Hepatocyte (in vitro differentiated cells): ENCODE measurements around the gene AADAT. TPM values are rescaled to one million over a fixed set of nuclear protein-coding genes. Genes with fewer than 3 reads are reported as not detected.

ENCODE experiments used
- DNase-seq: peaks from one replicate; pipeline ENCODE4 v3.0.0-alpha.2; 2016; ENCODE audit warnings: low spot score
- H2AFZ ChIP-seq: fragments of 200-600 bp; sonication (generic); 2 replicates; pipeline ENCODE4 v1.6.0; 2016; ENCODE audit warnings: antibody characterized with exemption, mild to moderate bottlenecking
- H3K27ac ChIP-seq: fragments of 200-600 bp; sonication (generic); 2 replicates; pipeline ENCODE4 v1.5.1; 2016; ENCODE audit warnings: mild to moderate bottlenecking
- H3K27me3 ChIP-seq: fragments of 200-600 bp; sonication (generic); 2 replicates; pipeline ENCODE4 v1.6.1; 2016
- H3K36me3 ChIP-seq: fragments of 200-600 bp; sonication (generic); replicated peaks from 2 replicates; pipeline ENCODE4 v1.5.1; 2016; ENCODE audit warnings: low read depth; ENCODE audit not compliant: insufficient read depth
- H3K4me1 ChIP-seq: fragments of 200-600 bp; sonication (generic); 2 replicates; pipeline ENCODE4 v1.5.1; 2016; ENCODE audit warnings: mild to moderate bottlenecking, moderate library complexity; ENCODE audit not compliant: insufficient read depth
- H3K4me2 ChIP-seq: fragments of 200-600 bp; sonication (generic); 2 replicates; pipeline ENCODE4 v1.6.0; 2016
- H3K4me3 ChIP-seq: fragments of 200-600 bp; sonication (generic); 2 replicates; pipeline ENCODE4 v1.5.1; 2016; ENCODE audit warnings: mild to moderate bottlenecking
- H3K79me2 ChIP-seq: fragments of 200-600 bp; sonication (generic); 2 replicates; pipeline ENCODE4 v1.6.0; 2017; ENCODE audit warnings: mild to moderate bottlenecking
- H3K9me2 ChIP-seq: fragments of 200-600 bp; sonication (generic); replicated peaks from 2 replicates; pipeline ENCODE4 v1.6.0; 2017; ENCODE audit warnings: mild to moderate bottlenecking; ENCODE audit not compliant: insufficient read depth
- H3K9me3 ChIP-seq: fragments of 200-600 bp; sonication (generic); 2 replicates; pipeline ENCODE4 v1.5.1; 2016; ENCODE audit warnings: low read depth, mild to moderate bottlenecking
- H4K20me1 ChIP-seq: fragments of 200-600 bp; sonication (generic); 2 replicates; pipeline ENCODE4 v1.6.0; 2016; ENCODE audit warnings: mild to moderate bottlenecking; ENCODE audit not compliant: insufficient read depth, poor library complexity, severe bottlenecking
- EZH2 ChIP-seq: fragments of 200-600 bp; sonication (generic); IDR thresholded peaks from 2 replicates; pipeline ENCODE4 v1.6.1; 2016; ENCODE audit warnings: antibody characterized with exemption, mild to moderate bottlenecking, borderline replicate concordance
- EZH2phosphoT487 ChIP-seq: fragments of 200-600 bp; sonication (generic); IDR thresholded peaks from one replicate; pipeline ENCODE4 v1.6.1; 2018; ENCODE audit warnings: antibody characterized with exemption, mild to moderate bottlenecking, low read depth, moderate library complexity; ENCODE audit not compliant: unreplicated experiment, severe bottlenecking
- WGBS: methylation state at CpG from one replicate; pipeline ENCODE4 v1.1.6; 2016; ENCODE audit warnings: low lambda C conversion rate; ENCODE audit errors: missing lambda C conversion rate; 5-methylcytosine and 5-hydroxymethylcytosine counted together
- polyA plus RNA-seq: library from polyadenylated mRNA; unstranded; fragments of >200 nt; fragmentation: Nextera tagmentation; extraction: Ambion mirVana; gene quantifications from 2 replicates; pipeline ENCODE4 v1.2.1, GENCODE V29; 2016
- total RNA-seq: library from RNA; depleted of rRNA; stranded (reverse); fragments of >200 nt; gene quantifications from 2 replicates; pipeline ENCODE4 v1.2.3, GENCODE V29; 2014
- TF ChIP-seq, protein P1 (sequence below): fragments of 200-600 bp; sonication (generic); IDR thresholded peaks from 2 replicates; pipeline ENCODE4 v1.5.1; 2016; ENCODE audit warnings: antibody characterized with exemption, mild to moderate bottlenecking; ENCODE audit not compliant: poor library complexity

AADAT gene
- total and polyA plus RNA-seq, 2 experiments from 2014 or later: 10.3 to 11.1 TPM

DNA sequence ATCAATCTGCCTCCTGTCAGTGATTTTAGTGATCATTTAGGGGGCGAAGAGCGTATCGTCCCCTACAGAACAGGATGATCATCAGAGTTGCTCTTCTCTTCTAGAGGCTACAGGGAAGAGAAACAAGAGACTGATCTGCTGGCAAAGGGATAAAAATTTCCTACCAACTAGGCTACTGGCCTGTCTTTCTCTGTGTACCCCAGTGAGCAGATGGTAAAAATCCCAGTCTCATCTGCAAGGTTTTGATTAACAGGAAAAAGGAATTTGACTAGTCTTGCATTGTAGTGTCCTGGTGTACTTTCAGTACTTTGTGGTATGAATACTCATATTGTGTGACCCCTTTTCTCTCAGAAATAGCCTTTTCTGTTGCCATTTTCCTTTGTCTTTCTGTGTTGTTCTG, 21.8 kb upstream of the AADAT start:
- no peak overlapping the region for H3K27ac ChIP-seq
- H3K27me3 ChIP-seq: no peaks in the 10 kb centered on the region
- TF ChIP-seq EZH2 (no peak), EZH2phosphoT487 (no peak)
- TF ChIP-seq, protein P1, sequence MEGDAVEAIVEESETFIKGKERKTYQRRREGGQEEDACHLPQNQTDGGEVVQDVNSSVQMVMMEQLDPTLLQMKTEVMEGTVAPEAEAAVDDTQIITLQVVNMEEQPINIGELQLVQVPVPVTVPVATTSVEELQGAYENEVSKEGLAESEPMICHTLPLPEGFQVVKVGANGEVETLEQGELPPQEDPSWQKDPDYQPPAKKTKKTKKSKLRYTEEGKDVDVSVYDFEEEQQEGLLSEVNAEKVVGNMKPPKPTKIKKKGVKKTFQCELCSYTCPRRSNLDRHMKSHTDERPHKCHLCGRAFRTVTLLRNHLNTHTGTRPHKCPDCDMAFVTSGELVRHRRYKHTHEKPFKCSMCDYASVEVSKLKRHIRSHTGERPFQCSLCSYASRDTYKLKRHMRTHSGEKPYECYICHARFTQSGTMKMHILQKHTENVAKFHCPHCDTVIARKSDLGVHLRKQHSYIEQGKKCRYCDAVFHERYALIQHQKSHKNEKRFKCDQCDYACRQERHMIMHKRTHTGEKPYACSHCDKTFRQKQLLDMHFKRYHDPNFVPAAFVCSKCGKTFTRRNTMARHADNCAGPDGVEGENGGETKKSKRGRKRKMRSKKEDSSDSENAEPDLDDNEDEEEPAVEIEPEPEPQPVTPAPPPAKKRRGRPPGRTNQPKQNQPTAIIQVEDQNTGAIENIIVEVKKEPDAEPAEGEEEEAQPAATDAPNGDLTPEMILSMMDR: no peak
- no peaks in the 10 kb centered on the region for H4K20me1 ChIP-seq
- no peaks in the 10 kb centered on the region for H3K79me2 ChIP-seq
- no peaks in the 10 kb centered on the region for H3K9me3 ChIP-seq
- no peaks in the 10 kb centered on the region for H3K9me2 ChIP-seq
- H3K36me3 ChIP-seq: no peaks in the 10 kb centered on the region
- DNase-seq: no peak
- H3K4me2 ChIP-seq: no peak overlapping the region
- 90% methylated on average over 3 of the region's 3 CpGs for WGBS
- H3K4me1 ChIP-seq: peaks cover 6% of the 10 kb centered on the region
- no peak overlapping the region for H2AFZ ChIP-seq
- no peak overlapping the region for H3K4me3 ChIP-seq

DNA sequence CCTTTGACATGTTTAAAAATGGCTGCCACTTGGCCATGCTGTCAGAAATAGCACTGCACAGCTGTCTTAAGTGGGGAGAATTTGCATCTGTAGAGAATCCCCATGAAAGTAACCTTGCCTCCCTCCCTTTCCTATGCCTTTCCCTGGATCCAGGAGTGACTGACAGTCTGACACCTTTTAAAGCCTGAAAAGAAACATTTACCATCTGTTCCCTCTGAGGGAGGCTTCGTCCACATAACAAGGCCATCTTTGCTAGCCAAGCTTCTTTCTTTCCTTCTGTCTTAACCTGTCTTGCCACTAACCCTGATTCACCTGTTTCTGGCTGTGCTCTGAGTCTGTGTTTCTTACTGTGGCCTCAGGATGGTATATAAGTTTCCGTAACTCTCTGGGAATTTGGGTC, 21.3 kb upstream of the AADAT start:
- Histone ChIP-seq H3K27me3 (no peaks in the 10 kb centered on the region), H3K4me1 (peaks cover 6% of the 10 kb centered on the region), H3K4me2 (no peak overlapping the region), H3K4me3 (no peak overlapping the region), H3K36me3 (no peaks in the 10 kb centered on the region), H3K27ac (no peak overlapping the region), H4K20me1 (no peaks in the 10 kb centered on the region), H3K79me2 (no peaks in the 10 kb centered on the region), H2AFZ (no peak overlapping the region), H3K9me3 (no peaks in the 10 kb centered on the region), H3K9me2 (no peaks in the 10 kb centered on the region)
- TF ChIP-seq, protein P1: no peak
- TF ChIP-seq EZH2phosphoT487: no peak
- no peak for TF ChIP-seq EZH2
- 77% methylated on average over 2 of the region's 2 CpGs for WGBS
- DNase-seq: no peak

DNA sequence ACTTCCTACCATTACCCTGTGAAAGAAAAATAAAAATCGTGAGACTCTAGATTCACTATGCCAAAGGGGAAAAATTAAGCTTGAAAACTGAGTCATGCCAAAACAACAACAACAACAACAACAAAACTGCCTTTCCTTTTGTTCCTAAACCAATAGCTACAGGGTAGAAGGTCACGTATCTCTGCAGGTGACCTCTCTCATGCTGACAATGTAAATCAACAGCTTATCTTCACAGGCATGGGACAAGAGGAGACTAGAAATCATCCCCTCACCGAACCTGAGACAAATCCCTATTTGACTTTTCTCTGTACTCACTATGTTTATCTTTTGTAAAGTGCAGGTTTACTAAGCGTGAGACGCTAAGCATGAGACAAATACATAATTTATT, 20.5 kb upstream of the AADAT start:
- Histone ChIP-seq H2AFZ (no peak overlapping the region), H3K9me2 (no peaks in the 10 kb centered on the region), H3K4me3 (no peak overlapping the region), H3K27ac (no peak overlapping the region), H3K79me2 (no peaks in the 10 kb centered on the region), H4K20me1 (no peaks in the 10 kb centered on the region), H3K9me3 (no peaks in the 10 kb centered on the region), H3K4me2 (peak overlapping the region; percentile 67), H3K36me3 (no peaks in the 10 kb centered on the region), H3K27me3 (no peaks in the 10 kb centered on the region), H3K4me1 (peaks cover 6% of the 10 kb centered on the region)
- TF ChIP-seq EZH2: no peak
- TF ChIP-seq, protein P1: no peak
- WGBS: 26% methylated on average over 5 of the region's 5 CpGs
- no peak for DNase-seq
